SK-N-SH (cell line): ENCODE data around the gene USP13. TPM values are rescaled to one million over a fixed set of nuclear protein-coding genes. Genes with fewer than 3 reads are reported as not detected.

Experiments used
- CTCF ChIA-PET: fragments of 300-600, 350-600 bp; formaldehyde crosslinking; extraction: SDS; loops from one replicate; lab custom pipeline; 2021; lab: Yijun Ruan, JAX
- POLR2A ChIA-PET: fragments of 350-600 bp; sonication (Branson Sonifier 250); formaldehyde crosslinking; extraction: SDS; loops from one replicate; lab custom pipeline; 2020; ENCODE audit warnings: antibody characterized with exemption, inconsistent platforms; lab: Yijun Ruan, JAX
- DNase-seq: peaks from one replicate; pipeline ENCODE4 v3.0.0; 2012
- H2AFZ ChIP-seq: fragments of 200-600 bp; sonication (generic); 2 replicates; pipeline ENCODE4 v1.8.1; 2016; ENCODE audit warnings: antibody characterized with exemption, mild to moderate bottlenecking, low read depth
- H3F3A ChIP-seq: fragments of 200-600 bp; sonication (generic); replicated peaks from 2 replicates; pipeline ENCODE3; 2016; ENCODE audit warnings: antibody characterized with exemption, mild to moderate bottlenecking; ENCODE audit not compliant: insufficient read depth
- H3K27ac ChIP-seq, 2 experiments: fragments of 200-500 bp in 1 of 2; fragments of 200-600 bp in 1 of 2; sonication (Bioruptor generic) in 1 of 2; sonication (generic), shearing (Covaris generic) in 1 of 2; 2 replicates each; pipeline versions ENCODE4 v1.5.1 to v1.6.1; 2014 to 2016; ENCODE audit warnings: low read depth in 2 of 2, inconsistent platforms in 1 of 2, low read length in 1 of 2, mild to moderate bottlenecking in 1 of 2, mixed read lengths in 1 of 2
- H3K27me3 ChIP-seq: fragments of 200-600 bp; sonication (generic), shearing (Covaris generic); 2 replicates; pipeline ENCODE4 v1.6.1; 2016; ENCODE audit warnings: mixed run types; ENCODE audit not compliant: insufficient read depth
- H3K36me3 ChIP-seq, 2 experiments: fragments of 200-500 bp in 1 of 2; fragments of 200-600 bp in 1 of 2; sonication (Bioruptor generic) in 1 of 2; sonication (generic) in 1 of 2; replicated peaks in 1 of 2; 2 replicates each; pipeline versions ENCODE3 to v1.5.1; 2014 to 2016; ENCODE audit warnings: low read length in 1 of 2, mild to moderate bottlenecking in 1 of 2; ENCODE audit not compliant: insufficient read depth in 2 of 2, control insufficient read depth in 1 of 2
- H3K4me1 ChIP-seq, 2 experiments: fragments of 200-500 bp in 1 of 2; fragments of 200-600 bp in 1 of 2; sonication (Bioruptor generic) in 1 of 2; sonication (generic), shearing (Covaris generic) in 1 of 2; 2 replicates each; pipeline versions ENCODE4 v1.5.1 to v1.6.1; 2014 to 2016; ENCODE audit warnings: low read depth in 1 of 2, low read length in 1 of 2, mixed run types in 1 of 2; ENCODE audit not compliant: insufficient read depth in 2 of 2, control insufficient read depth in 1 of 2
- H3K4me2 ChIP-seq: fragments of 200-600 bp; sonication (generic), shearing (Covaris generic); 2 replicates; pipeline ENCODE4 v1.6.1; 2017; ENCODE audit warnings: mixed run types
- H3K4me3 ChIP-seq, 2 experiments: fragments of 200-500 bp in 1 of 2; fragments of 200-600 bp in 1 of 2; sonication (Bioruptor generic) in 1 of 2; sonication (generic), shearing (Covaris generic) in 1 of 2; 2 replicates each; pipeline versions ENCODE4 v1.5.1 to v1.8.1; 2014 to 2016; ENCODE audit warnings: low read depth in 2 of 2, inconsistent platforms in 1 of 2, low read length in 1 of 2, mild to moderate bottlenecking in 1 of 2, mixed read lengths in 1 of 2, moderate library complexity in 1 of 2
- H3K79me2 ChIP-seq: fragments of 200-600 bp; sonication (generic); 2 replicates; pipeline ENCODE4 v1.8.1; 2017; ENCODE audit warnings: mild to moderate bottlenecking; ENCODE audit not compliant: insufficient read depth
- H3K9ac ChIP-seq: fragments of 200-600 bp; sonication (generic); 2 replicates; pipeline ENCODE4 v1.6.1; 2017; ENCODE audit warnings: mixed run types
- H3K9me2 ChIP-seq: fragments of 200-600 bp; sonication (generic); 2 replicates; pipeline ENCODE4 v1.6.1; 2017; ENCODE audit warnings: mixed run types
- H3K9me3 ChIP-seq: fragments of 200-600 bp; sonication (generic); 2 replicates; pipeline ENCODE4 v1.6.1; 2017; ENCODE audit warnings: mixed run types, mild to moderate bottlenecking, moderate library complexity
- H4K20me1 ChIP-seq: fragments of 200-600 bp; sonication (generic); 2 replicates; pipeline ENCODE4 v1.6.1; 2017; ENCODE audit warnings: mild to moderate bottlenecking, mixed run types; ENCODE audit not compliant: insufficient read depth
- CHD2 ChIP-seq: fragments of 150-350 bp; IDR thresholded peaks from 2 replicates; pipeline ENCODE4 v1.6.1; 2018; ENCODE audit warnings: low read length; ENCODE audit not compliant: partially characterized antibody
- EP300 ChIP-seq, 2 experiments: IDR thresholded peaks; 2 replicates each; pipeline versions ENCODE4 v1.4.0 to v1.6.1; 2012; ENCODE audit warnings: borderline replicate concordance in 1 of 2, low read depth in 1 of 2, low read length in 1 of 2
- EZH2phosphoT487 ChIP-seq: fragments of 200-600 bp; sonication (generic); IDR thresholded peaks from 2 replicates; pipeline ENCODE4 v1.6.1; 2017; ENCODE audit warnings: low read depth, mixed run types, mild to moderate bottlenecking, antibody characterized with exemption, moderate library complexity, borderline replicate concordance
- FOXJ3 ChIP-seq: sonication (generic); formaldehyde crosslinking; IDR thresholded peaks from 2 replicates; pipeline ENCODE4 v1.5.1; 2020; ENCODE audit warnings: mild to moderate bottlenecking, missing genetic modification reagents
- MEF2A ChIP-seq: IDR thresholded peaks from 2 replicates; pipeline ENCODE4 v1.4.0; 2012; ENCODE audit warnings: low read depth, borderline replicate concordance
- NRF1 ChIP-seq: IDR thresholded peaks from 2 replicates; pipeline ENCODE4 v1.6.1; 2012; ENCODE audit warnings: low read depth, mild to moderate bottlenecking, low read length
- POLR2AphosphoS5 ChIP-seq: IDR thresholded peaks from 2 replicates; pipeline ENCODE4 v1.6.1; 2012; ENCODE audit warnings: low read depth, low read length
- RXRA ChIP-seq: IDR thresholded peaks from 2 replicates; pipeline ENCODE4 v1.4.0; 2012; ENCODE audit warnings: low read depth, mild to moderate bottlenecking, borderline replicate concordance
- SIN3A ChIP-seq: IDR thresholded peaks from 2 replicates; pipeline ENCODE4 v1.6.1; 2012; ENCODE audit warnings: low read depth, mild to moderate bottlenecking, low read length, moderate library complexity, borderline replicate concordance
- WGBS: methylation state at CpG from one replicate; pipeline ENCODE4 v1.1.6; 2017; ENCODE audit warnings: low lambda C conversion rate; 5-methylcytosine and 5-hydroxymethylcytosine counted together
- polyA plus RNA-seq, 3 experiments: library from polyadenylated mRNA; depleted of rRNA; stranded (reverse); fragments of >200 nt; gene quantifications; 2 replicates each; pipeline ENCODE4 v1.2.3, GENCODE V29; 2012
- TF ChIP-seq, protein P1 (sequence below): fragments of 200-600 bp; sonication (generic); IDR thresholded peaks from 2 replicates; pipeline ENCODE4 v1.6.1; 2017; ENCODE audit warnings: antibody characterized with exemption, mild to moderate bottlenecking, moderate library complexity
- TF ChIP-seq, protein P2 (sequence below): IDR thresholded peaks from 2 replicates; pipeline ENCODE4; 2012
- TF ChIP-seq, protein P3 (sequence below): fragments of 150-350 bp; IDR thresholded peaks from 2 replicates; pipeline ENCODE4 v1.6.1; 2016; ENCODE audit warnings: mild to moderate bottlenecking, low read depth, low read length
- TF ChIP-seq, protein P4 (sequence below): fragments of 150-350 bp; IDR thresholded peaks from 2 replicates; pipeline ENCODE4 v1.6.1; 2017; ENCODE audit warnings: antibody characterized with exemption, low read length, low read depth, borderline replicate concordance
- TF ChIP-seq, protein P5 (sequence below): IDR thresholded peaks from 2 replicates; pipeline ENCODE4 v1.6.1; 2012; ENCODE audit warnings: mild to moderate bottlenecking, low read depth, low read length, moderate library complexity
- TF ChIP-seq, protein P6 (sequence below): IDR thresholded peaks from 2 replicates; pipeline ENCODE4 v1.4.0; 2012; ENCODE audit warnings: low read depth, borderline replicate concordance

The USP13 gene, protein sequence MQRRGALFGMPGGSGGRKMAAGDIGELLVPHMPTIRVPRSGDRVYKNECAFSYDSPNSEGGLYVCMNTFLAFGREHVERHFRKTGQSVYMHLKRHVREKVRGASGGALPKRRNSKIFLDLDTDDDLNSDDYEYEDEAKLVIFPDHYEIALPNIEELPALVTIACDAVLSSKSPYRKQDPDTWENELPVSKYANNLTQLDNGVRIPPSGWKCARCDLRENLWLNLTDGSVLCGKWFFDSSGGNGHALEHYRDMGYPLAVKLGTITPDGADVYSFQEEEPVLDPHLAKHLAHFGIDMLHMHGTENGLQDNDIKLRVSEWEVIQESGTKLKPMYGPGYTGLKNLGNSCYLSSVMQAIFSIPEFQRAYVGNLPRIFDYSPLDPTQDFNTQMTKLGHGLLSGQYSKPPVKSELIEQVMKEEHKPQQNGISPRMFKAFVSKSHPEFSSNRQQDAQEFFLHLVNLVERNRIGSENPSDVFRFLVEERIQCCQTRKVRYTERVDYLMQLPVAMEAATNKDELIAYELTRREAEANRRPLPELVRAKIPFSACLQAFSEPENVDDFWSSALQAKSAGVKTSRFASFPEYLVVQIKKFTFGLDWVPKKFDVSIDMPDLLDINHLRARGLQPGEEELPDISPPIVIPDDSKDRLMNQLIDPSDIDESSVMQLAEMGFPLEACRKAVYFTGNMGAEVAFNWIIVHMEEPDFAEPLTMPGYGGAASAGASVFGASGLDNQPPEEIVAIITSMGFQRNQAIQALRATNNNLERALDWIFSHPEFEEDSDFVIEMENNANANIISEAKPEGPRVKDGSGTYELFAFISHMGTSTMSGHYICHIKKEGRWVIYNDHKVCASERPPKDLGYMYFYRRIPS
- 7.7 and 8.2 TPM in 2 replicates for polyA plus RNA-seq (2012; rRNA removed)
- polyA plus RNA-seq (2012; cell fraction: cytosol; rRNA removed) = 9.3 and 10.0 TPM in 2 replicates
- 5.6 and 8.6 TPM in 2 replicates for polyA plus RNA-seq (2012; cell fraction: nucleus; rRNA removed)

DNA sequence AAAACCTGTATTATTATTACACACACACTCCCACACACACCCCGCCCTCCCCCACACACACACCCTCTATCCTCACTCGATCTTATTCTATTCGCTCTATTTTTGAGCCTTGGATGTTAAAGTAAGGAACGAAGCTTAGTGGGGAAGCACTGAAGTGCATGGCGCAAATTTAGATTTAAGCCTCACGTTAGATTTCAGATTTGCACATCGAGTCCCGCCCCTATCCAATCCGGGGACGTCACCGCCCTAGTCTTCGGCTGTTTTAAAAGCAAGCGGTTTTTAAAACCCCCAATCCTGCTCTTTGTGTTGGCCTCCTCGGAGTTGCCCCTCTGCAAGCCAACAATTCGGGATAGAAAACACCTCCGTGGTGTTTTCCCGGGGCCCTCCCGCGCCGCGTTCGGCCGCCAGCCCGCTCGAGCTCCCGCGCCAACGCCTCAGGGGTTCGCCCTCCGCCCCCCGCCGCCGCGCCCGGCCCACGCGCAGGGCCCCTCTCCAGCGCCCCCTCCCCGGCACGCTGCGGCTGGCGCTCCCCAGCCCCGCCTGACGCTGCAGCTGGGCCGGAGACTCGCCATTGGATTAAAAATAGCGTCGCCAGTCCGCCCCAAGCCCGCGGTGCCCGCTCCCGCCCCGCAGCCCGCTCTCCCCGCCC, at the start of gene USP13:
Gene USP13, plus strand, starts transcription at position 594 of the 649 bp plus-strand sequence. CDS start 186 bp downstream, outside the sequence.
- CTCF ChIA-PET = interaction anchor here (0.7 to 1.5 kb wide), 6 partner anchors 8 to 114 kb away, joined by 3 read pairs; no protein-coding TSS in a partner anchor
- WGBS = 1% methylated on average over 13 of the region's 56 CpGs
- peak; percentile 72; the same call in 1 of the 2 replicates for TF ChIP-seq SIN3A
- TF ChIP-seq FOXJ3 (CRISPR knock-in tag) = no peak
- TF ChIP-seq, protein P1, sequence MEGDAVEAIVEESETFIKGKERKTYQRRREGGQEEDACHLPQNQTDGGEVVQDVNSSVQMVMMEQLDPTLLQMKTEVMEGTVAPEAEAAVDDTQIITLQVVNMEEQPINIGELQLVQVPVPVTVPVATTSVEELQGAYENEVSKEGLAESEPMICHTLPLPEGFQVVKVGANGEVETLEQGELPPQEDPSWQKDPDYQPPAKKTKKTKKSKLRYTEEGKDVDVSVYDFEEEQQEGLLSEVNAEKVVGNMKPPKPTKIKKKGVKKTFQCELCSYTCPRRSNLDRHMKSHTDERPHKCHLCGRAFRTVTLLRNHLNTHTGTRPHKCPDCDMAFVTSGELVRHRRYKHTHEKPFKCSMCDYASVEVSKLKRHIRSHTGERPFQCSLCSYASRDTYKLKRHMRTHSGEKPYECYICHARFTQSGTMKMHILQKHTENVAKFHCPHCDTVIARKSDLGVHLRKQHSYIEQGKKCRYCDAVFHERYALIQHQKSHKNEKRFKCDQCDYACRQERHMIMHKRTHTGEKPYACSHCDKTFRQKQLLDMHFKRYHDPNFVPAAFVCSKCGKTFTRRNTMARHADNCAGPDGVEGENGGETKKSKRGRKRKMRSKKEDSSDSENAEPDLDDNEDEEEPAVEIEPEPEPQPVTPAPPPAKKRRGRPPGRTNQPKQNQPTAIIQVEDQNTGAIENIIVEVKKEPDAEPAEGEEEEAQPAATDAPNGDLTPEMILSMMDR = no peak
- no peak for TF ChIP-seq EZH2phosphoT487
- TF ChIP-seq, protein P2, sequence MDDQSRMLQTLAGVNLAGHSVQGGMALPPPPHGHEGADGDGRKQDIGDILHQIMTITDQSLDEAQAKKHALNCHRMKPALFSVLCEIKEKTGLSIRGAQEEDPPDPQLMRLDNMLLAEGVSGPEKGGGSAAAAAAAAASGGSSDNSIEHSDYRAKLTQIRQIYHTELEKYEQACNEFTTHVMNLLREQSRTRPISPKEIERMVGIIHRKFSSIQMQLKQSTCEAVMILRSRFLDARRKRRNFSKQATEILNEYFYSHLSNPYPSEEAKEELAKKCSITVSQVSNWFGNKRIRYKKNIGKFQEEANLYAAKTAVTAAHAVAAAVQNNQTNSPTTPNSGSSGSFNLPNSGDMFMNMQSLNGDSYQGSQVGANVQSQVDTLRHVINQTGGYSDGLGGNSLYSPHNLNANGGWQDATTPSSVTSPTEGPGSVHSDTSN = no peak
- no peak for TF ChIP-seq RXRA
- TF ChIP-seq NRF1 = peak; percentile 21; the same call in 1 of the 2 replicates
- TF ChIP-seq, protein P3, sequence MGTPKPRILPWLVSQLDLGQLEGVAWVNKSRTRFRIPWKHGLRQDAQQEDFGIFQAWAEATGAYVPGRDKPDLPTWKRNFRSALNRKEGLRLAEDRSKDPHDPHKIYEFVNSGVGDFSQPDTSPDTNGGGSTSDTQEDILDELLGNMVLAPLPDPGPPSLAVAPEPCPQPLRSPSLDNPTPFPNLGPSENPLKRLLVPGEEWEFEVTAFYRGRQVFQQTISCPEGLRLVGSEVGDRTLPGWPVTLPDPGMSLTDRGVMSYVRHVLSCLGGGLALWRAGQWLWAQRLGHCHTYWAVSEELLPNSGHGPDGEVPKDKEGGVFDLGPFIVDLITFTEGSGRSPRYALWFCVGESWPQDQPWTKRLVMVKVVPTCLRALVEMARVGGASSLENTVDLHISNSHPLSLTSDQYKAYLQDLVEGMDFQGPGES = no peak
- TF ChIP-seq POLR2AphosphoS5 = peak; percentile 53; the same call in 1 of the 2 replicates
- TF ChIP-seq, protein P4, sequence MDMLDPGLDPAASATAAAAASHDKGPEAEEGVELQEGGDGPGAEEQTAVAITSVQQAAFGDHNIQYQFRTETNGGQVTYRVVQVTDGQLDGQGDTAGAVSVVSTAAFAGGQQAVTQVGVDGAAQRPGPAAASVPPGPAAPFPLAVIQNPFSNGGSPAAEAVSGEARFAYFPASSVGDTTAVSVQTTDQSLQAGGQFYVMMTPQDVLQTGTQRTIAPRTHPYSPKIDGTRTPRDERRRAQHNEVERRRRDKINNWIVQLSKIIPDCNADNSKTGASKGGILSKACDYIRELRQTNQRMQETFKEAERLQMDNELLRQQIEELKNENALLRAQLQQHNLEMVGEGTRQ = no peak
- TF ChIP-seq EP300 (IDR thresholded peaks at IDR 0.05; ENCODE audit: borderline replicate concordance in 1 of 2, low read depth in 1 of 2, low read length in 1 of 2) = no peak
- TF ChIP-seq, protein P5, sequence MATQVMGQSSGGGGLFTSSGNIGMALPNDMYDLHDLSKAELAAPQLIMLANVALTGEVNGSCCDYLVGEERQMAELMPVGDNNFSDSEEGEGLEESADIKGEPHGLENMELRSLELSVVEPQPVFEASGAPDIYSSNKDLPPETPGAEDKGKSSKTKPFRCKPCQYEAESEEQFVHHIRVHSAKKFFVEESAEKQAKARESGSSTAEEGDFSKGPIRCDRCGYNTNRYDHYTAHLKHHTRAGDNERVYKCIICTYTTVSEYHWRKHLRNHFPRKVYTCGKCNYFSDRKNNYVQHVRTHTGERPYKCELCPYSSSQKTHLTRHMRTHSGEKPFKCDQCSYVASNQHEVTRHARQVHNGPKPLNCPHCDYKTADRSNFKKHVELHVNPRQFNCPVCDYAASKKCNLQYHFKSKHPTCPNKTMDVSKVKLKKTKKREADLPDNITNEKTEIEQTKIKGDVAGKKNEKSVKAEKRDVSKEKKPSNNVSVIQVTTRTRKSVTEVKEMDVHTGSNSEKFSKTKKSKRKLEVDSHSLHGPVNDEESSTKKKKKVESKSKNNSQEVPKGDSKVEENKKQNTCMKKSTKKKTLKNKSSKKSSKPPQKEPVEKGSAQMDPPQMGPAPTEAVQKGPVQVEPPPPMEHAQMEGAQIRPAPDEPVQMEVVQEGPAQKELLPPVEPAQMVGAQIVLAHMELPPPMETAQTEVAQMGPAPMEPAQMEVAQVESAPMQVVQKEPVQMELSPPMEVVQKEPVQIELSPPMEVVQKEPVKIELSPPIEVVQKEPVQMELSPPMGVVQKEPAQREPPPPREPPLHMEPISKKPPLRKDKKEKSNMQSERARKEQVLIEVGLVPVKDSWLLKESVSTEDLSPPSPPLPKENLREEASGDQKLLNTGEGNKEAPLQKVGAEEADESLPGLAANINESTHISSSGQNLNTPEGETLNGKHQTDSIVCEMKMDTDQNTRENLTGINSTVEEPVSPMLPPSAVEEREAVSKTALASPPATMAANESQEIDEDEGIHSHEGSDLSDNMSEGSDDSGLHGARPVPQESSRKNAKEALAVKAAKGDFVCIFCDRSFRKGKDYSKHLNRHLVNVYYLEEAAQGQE = no peak
- TF ChIP-seq MEF2A = no peak
- no peak for TF ChIP-seq CHD2
- TF ChIP-seq, protein P6, sequence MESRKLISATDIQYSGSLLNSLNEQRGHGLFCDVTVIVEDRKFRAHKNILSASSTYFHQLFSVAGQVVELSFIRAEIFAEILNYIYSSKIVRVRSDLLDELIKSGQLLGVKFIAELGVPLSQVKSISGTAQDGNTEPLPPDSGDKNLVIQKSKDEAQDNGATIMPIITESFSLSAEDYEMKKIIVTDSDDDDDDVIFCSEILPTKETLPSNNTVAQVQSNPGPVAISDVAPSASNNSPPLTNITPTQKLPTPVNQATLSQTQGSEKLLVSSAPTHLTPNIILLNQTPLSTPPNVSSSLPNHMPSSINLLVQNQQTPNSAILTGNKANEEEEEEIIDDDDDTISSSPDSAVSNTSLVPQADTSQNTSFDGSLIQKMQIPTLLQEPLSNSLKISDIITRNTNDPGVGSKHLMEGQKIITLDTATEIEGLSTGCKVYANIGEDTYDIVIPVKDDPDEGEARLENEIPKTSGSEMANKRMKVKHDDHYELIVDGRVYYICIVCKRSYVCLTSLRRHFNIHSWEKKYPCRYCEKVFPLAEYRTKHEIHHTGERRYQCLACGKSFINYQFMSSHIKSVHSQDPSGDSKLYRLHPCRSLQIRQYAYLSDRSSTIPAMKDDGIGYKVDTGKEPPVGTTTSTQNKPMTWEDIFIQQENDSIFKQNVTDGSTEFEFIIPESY = peak; percentile 17; the same call in 1 of the 2 replicates

More for the DNA sequence above, at the start of gene USP13:
- peak within 1 kb of the TSS; percentile 97 for H3K4me2 ChIP-seq
- H2AFZ ChIP-seq = peak within 1 kb of the TSS; percentile 88
- H3K79me2 ChIP-seq = peaks cover 43% of the 10 kb centered on the region
- H3K4me3 ChIP-seq = peak within 1 kb of the TSS; percentile 80 to 95
- peak within 1 kb of the TSS; percentile 90 to 93 for H3K27ac ChIP-seq
- H3K36me3 ChIP-seq = peaks cover 0 to 4% of the 10 kb centered on the region in 2 experiments
- no peaks in the 10 kb centered on the region for H3K27me3 ChIP-seq
- H3K9ac ChIP-seq = peak within 1 kb of the TSS; percentile 91
- H3K9me3 ChIP-seq = no peaks in the 10 kb centered on the region
- peaks cover 28% of the 10 kb centered on the region for H3F3A ChIP-seq
- POLR2A ChIA-PET = interaction anchor here (0.9 to 1.6 kb wide), 2 partner anchors 14 to 48 kb away, joined by 3 to 11 read pairs; partner anchors contain the start of genes MRPL47 and NDUFB5
- DNase-seq = peak; percentile 95
- no peaks in the 10 kb centered on the region for H3K9me2 ChIP-seq
- H4K20me1 ChIP-seq = peaks cover 27% of the 10 kb centered on the region
- peaks cover 4 to 10% of the 10 kb centered on the region in 2 experiments; a peak in 2 of 4 replicates for H3K4me1 ChIP-seq
